HG03575 (cell line): Measurements from ENCODE around the gene ABCC1.

Source experiments
- ATAC-seq: cut with Tn5 transposase; IDR thresholded peaks from one replicate; pipeline ENCODE4 v1.9.1; 2021; ENCODE audit not compliant: unreplicated experiment, insufficient number of reproducible peaks, low FRiP score; ENCODE audit errors: extremely low read depth

The ABCC1 gene

DNA sequence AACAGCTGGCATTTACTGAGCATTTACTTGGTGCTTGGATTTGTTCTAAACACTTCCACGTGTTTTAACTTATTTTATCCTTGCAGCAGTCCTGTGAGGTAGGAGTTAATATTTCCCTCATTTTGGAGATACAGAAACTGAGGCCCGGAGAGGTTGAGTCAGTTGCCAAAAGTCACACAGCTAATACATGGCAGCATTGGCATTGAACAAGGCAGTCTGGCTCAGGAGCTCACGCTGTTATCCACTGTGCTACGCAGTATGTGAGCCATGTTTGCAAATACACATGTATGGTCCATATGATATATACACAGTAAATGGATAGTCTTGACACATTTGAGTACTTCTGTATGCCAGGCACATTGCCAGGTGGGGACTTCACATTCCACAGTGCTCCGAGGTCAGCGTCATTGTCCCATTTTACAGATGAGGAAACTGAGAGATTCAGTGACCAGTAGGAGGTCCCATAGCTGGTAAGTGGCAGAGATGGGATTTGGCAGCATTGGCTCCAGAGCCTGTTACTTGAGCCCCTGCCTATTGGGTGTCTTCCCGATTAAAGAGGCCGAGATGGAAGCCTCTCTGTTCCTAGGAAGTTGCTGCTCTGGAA lies 163.1 kb downstream of the ABCC1 start:
- ATAC-seq, result no peak

GRCh38 chr16:16113076-16113475 lies 163.7 kb downstream of the ABCC1 start:
- ATAC-seq, result no peak

DNA sequence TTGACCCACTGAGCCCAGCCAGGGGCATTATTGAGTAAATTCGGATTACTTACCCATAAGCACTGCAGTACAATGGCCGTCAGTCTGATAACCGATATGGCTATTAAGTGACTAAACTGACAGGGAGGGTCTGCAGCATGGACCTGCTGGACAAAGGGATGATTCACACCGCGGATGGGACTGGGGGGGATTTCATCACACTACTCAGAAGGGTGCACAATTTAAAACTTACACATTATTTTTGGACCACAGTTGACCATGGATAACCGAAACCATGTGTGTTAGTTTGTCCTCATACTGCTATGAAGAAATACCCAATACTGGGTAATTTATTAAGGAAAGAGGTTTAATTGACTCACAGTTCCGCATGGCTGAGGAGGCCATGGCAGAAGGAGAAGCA lies 167.4 kb downstream of the ABCC1 start:
- ATAC-seq, result no peak

DNA sequence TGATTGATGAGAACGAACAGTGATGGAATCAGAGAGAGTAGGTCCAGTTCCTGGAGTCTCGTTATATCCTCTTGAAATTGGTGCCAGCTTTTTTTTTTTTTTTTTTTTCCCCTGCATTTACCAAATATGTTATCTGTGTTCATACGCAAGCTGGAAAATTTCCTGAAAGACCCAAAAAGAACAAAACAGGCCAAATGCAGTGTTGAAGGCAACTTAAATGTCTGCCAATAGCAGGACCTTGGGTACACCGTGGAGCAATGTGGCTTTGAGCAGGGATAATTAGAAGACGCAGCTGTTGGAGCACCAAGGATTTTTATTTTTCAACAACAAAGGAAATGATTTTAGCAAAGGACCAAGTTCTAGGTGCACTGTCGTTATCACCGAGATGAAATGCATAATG lies 168.9 kb downstream of the ABCC1 start:
- ATAC-seq, result no peak

DNA sequence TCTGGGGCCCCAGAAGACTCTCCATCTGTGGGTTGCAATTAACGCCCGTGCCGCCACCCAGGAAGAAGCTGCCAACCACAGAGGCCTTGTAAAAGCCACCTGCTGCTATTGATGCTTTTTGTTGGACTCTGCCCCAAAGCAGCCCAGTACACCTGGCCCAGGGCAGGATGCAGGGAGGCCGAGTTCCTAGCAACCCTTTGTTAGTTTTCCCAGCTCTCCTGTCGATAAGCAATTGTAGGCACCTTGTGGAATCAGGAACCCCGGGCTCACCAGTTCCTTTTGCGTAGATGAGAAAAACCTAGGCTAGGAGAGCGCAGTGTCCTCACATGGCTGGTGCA lies 170.6 kb downstream of the ABCC1 start:
- no peak for ATAC-seq

- no peak for ATAC-seq
These were observed 171.2 kb downstream of the ABCC1 start for GRCh38 chr16:16120382-16121184.

- no peak for ATAC-seq
These were observed 171.8 kb downstream of the ABCC1 start for GRCh38 chr16:16121185-16121727.

DNA sequence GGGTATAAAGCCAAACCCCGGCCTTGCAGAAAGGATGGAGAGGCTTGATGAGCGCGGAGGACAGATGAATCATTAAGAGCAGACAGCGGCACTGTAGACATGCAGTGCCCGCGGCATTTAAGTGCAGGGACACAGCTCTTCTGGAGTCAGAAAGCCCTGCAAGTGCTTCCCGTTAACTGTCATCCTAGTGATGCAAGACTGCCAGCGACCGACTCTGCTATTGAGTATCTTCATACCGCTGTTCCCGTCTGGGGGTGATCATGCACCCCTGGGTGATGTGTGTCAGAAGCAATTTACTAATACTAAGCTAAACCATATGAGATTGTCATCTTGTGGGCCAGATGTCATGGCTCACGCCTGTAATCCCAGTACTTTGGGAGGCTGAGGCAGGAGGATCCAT lies 172.8 kb downstream of the ABCC1 start:
- no peak for ATAC-seq

GRCh38 chr16:16124438-16124837 lies 175.0 kb downstream of the ABCC1 start:
- ATAC-seq, result no peak

GRCh38 chr16:16124974-16125373 lies 175.6 kb downstream of the ABCC1 start:
- no peak for ATAC-seq

DNA sequence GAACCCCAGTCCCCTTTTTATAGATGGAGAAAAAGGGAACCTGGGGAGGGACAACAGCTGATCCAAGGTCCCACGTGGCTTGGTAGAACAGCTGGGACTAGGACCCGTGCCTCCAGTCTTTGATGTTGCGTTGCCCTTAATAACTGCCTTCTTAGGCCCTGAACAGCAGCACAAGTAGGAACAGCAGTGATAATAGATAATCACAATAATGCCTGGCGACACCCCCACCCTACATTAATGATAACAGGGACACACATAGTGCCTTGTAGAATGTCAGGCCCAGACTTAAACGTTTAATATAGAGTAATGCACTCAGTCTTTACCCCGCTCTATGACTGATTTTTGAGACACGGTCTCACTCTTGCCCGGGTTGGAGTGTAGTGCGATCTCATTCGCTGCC lies 177.5 kb downstream of the ABCC1 start:
- ATAC-seq, result no peak

DNA sequence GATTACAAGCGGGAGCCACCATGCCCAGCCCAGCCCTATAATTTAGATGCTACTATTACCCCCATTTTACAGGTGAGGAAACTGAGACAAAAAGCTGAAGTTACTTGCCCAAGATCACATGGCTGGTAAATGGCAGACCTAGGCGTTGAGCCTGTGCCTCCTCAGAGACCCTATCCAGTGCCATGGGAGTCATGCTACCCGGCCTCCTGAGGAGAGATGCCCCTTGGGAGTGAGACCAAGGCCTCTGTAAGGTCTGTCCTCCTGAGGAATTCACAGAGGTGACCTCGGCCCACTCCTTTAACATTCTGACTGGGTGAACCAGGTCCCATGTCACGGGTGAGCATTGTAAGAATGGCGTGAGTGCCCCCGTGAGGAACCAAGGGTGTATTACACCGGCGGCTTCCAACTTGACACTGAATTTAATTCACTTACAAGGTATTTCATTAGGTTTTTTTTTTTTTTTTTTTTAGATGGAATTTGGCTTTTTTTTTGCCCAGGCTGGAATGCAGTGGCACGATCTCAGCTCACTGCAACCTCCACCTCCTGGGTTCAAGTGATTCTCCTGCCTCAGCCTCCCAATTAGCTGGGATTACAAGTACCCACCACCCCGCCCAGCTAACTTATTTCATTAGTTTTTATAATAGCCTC lies 178.2 kb downstream of the ABCC1 start:
- ATAC-seq, result no peak

- ATAC-seq, result no peak
These were observed 181.8 kb downstream of the ABCC1 start for GRCh38 chr16:16131204-16131603.

GRCh38 chr16:16131659-16132058 lies 182.2 kb downstream of the ABCC1 start:
- no peak for ATAC-seq

DNA sequence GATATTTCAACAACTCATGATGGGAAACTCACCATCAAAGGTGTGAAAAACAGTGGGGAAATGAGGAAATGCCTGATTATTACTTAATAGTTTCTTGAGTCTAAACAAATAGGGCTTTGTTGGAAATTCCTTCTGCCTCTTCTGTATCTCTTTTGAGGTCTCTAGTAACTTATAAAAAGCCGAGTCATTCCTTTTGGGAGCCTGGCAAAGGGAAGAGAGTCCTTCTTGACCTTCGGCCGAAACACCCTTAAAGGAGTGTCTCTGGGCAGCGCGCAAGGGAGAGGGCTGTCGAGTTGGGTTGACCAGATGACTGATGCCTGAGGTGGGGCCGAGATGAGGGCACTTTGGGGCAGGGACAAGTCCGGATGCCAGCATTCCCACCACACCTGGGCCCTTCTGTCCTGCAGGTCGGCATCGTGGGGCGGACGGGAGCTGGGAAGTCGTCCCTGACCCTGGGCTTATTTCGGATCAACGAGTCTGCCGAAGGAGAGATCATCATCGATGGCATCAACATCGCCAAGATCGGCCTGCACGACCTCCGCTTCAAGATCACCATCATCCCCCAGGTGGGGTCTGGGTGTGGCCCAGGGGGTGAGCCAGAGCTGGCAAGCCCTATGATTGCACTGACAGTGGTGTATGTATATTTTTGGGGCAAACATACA lies 184.7 kb downstream of the ABCC1 start:
- no peak for ATAC-seq

GRCh38 chr16:16136588-16136987 lies 187.2 kb downstream of the ABCC1 start:
- ATAC-seq, result no peak

GRCh38 chr16:16137110-16137509 lies 187.7 kb downstream of the ABCC1 start:
- no peak for ATAC-seq

DNA sequence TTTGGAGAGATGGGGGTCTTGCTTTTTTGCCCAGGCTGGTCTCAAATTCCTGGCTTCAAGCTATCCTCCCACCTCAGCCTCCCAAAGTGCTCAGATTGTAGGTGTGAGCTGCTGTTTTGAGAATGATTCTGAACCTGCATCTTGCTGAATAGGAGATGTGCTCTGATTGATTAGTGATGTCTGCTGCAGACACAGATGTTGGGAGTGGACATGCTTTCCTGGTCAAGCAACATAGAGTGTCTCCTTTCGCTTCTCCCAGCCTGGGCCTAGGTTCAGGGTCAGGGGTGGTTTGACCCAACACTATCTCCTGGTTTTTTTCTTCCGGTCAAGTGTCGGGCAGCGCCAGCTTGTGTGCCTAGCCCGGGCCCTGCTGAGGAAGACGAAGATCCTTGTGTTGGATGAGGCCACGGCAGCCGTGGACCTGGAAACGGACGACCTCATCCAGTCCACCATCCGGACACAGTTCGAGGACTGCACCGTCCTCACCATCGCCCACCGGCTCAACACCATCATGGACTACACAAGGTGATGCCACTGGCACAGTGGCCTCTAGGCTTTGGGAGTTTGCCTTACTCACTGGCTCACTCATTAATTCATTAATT lies 188.7 kb downstream of the ABCC1 start:
- ATAC-seq, result no peak

GRCh38 chr16:16139061-16139460 lies 189.6 kb downstream of the ABCC1 start:
- ATAC-seq, result no peak
